ENCODE data around the gene MRM2. TPM values are rescaled to one million over a fixed set of nuclear protein-coding genes. Genes with fewer than 3 reads are reported as not detected.

The MRM2 gene
- polyA plus RNA-seq, 3 donors from 2014 or later = 24.5 to 47.2 (median 33.1) TPM

GRCh38 chr7:2220030-2220429, 22.0 kb downstream of the MRM2 start:
- peaks cover 0 to 5% (median 0%) of the 10 kb centered on the region in 3 donors for H3K27me3 Mint-ChIP-seq (ENCODE audit: low read depth in 3 of 3)
- peaks cover 0 to 1% of the 10 kb centered on the region in 2 donors for H3K4me1 Mint-ChIP-seq
- H3K4me3 Mint-ChIP-seq = no peak overlapping the region
- no peak overlapping the region for H3K27ac Mint-ChIP-seq
- DNase-seq = no peak
- H3K9me3 Mint-ChIP-seq = no peaks in the 10 kb centered on the region
- peaks cover 6 to 30% (median 14%) of the 10 kb centered on the region in 3 donors for H3K36me3 Mint-ChIP-seq

- peaks cover 0 to 1% of the 10 kb centered on the region in 2 donors for H3K4me1 Mint-ChIP-seq
- DNase-seq = no peak
- peaks cover 0 to 5% (median 0%) of the 10 kb centered on the region in 3 donors for H3K27me3 Mint-ChIP-seq (ENCODE audit: low read depth in 3 of 3)
- no peak overlapping the region for H3K27ac Mint-ChIP-seq
- H3K4me3 Mint-ChIP-seq = no peak overlapping the region
- peaks cover 6 to 27% (median 14%) of the 10 kb centered on the region in 3 donors for H3K36me3 Mint-ChIP-seq
- H3K9me3 Mint-ChIP-seq = no peaks in the 10 kb centered on the region
Observed at GRCh38 chr7:2219606-2220005, 22.4 kb downstream of the MRM2 start.

DNA sequence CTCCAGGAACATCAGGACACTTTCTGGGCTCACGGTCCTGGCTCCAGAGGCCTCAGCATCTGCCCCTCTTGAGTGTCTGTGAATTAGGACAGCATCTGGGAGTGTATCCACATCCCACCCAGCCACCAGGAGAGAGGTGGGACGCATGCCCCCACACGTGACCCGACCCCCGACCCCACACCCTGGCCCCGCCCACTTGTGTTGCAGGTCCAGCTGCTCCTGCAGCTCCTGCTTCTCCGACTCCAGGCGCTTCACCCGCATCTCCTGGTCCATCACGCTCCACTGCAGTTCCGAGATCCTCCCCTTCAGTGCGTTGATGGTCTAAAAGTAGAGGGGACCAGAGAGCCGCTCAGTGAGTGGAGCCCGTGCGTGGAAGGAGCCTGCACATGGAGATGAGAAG, 22.9 kb downstream of the MRM2 start:
- no peak overlapping the region for H3K27ac Mint-ChIP-seq
- no peaks in the 10 kb centered on the region for H3K9me3 Mint-ChIP-seq
- peaks cover 0 to 1% of the 10 kb centered on the region in 2 donors for H3K4me1 Mint-ChIP-seq
- DNase-seq = no peak
- no peak overlapping the region for H3K4me3 Mint-ChIP-seq
- peaks cover 0 to 2% (median 0%) of the 10 kb centered on the region in 3 donors for H3K27me3 Mint-ChIP-seq (ENCODE audit: low read depth in 3 of 3)
- peaks cover 6 to 25% (median 12%) of the 10 kb centered on the region in 3 donors for H3K36me3 Mint-ChIP-seq

DNA sequence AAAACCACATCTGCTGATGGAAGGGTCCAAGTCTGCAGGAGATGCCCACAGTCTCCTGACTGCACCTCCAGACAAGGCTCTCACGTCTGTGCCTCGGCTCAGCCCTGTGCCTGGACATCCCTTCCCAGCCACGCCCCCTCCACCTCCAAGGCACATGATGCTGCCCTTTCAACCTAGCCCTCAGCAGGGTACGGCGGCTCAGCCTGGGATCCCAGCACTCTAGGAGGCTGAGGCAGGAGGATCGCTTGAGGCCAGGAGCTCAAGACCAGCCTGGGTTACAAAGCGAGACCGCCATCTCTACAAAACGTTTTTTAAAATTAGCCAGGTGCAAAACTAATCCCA, 23.6 kb downstream of the MRM2 start:
- Mint-ChIP-seq H3K9me3 (no peaks in the 10 kb centered on the region), H3K27ac (no peak overlapping the region), H3K4me1 (peaks cover 0 to 4% of the 10 kb centered on the region in 2 donors), H3K27me3 (ENCODE audit: low read depth in 3 of 3) (peaks cover 0 to 2% (median 0%) of the 10 kb centered on the region in 3 donors), H3K36me3 (peaks cover 6 to 27% (median 10%) of the 10 kb centered on the region in 3 donors), H3K4me3 (no peak overlapping the region)
- DNase-seq = no peak

- Mint-ChIP-seq H3K36me3 (peaks cover 6 to 28% (median 10%) of the 10 kb centered on the region in 3 donors), H3K9me3 (no peaks in the 10 kb centered on the region), H3K4me3 (no peak overlapping the region), H3K27ac (no peak overlapping the region), H3K27me3 (ENCODE audit: low read depth in 3 of 3) (peaks cover 0 to 2% (median 0%) of the 10 kb centered on the region in 3 donors), H3K4me1 (peaks cover 0 to 4% of the 10 kb centered on the region in 2 donors)
- no peak for DNase-seq
Observed at GRCh38 chr7:2217716-2218443, 24.1 kb downstream of the MRM2 start.

DNA sequence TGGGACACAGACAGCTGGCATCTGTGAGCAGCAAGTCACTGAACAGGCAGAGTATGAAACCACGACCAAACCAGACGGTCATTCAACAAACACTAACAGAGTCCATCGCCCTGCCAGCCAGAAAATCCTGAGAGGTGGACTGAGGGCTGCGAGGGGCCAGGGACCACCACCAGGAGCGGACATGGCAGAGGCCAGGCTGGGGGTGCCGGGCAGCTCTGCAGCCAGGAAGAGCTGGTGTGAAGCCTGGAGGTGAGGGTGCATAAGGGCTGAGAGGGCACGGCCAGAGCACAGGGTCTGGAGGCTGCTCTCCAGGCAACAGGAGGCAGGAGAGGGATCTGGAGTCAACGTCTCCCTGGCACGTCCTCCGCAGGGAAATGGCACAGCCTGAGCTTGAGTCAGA, 24.8 kb downstream of the MRM2 start:
- H3K27ac Mint-ChIP-seq = no peak overlapping the region
- H3K4me3 Mint-ChIP-seq = no peak overlapping the region
- peaks cover 0 to 2% (median 0%) of the 10 kb centered on the region in 3 donors for H3K27me3 Mint-ChIP-seq (ENCODE audit: low read depth in 3 of 3)
- no peak for DNase-seq
- H3K4me1 Mint-ChIP-seq = peaks cover 0 to 4% of the 10 kb centered on the region in 2 donors
- no peaks in the 10 kb centered on the region for H3K9me3 Mint-ChIP-seq
- peaks cover 10 to 34% (median 14%) of the 10 kb centered on the region in 3 donors for H3K36me3 Mint-ChIP-seq

- Mint-ChIP-seq H3K36me3 (peaks cover 10 to 40% (median 14%) of the 10 kb centered on the region in 3 donors), H3K27me3 (ENCODE audit: low read depth in 3 of 3) (peaks cover 0 to 2% (median 0%) of the 10 kb centered on the region in 3 donors), H3K9me3 (no peaks in the 10 kb centered on the region), H3K4me3 (no peak overlapping the region), H3K4me1 (peaks cover 0 to 4% of the 10 kb centered on the region in 2 donors), H3K27ac (peak overlapping the region in 2 of 6 donors; percentile 46 to 57)
- DNase-seq = no peak
Observed at GRCh38 chr7:2215851-2216250, 26.2 kb downstream of the MRM2 start.

DNA sequence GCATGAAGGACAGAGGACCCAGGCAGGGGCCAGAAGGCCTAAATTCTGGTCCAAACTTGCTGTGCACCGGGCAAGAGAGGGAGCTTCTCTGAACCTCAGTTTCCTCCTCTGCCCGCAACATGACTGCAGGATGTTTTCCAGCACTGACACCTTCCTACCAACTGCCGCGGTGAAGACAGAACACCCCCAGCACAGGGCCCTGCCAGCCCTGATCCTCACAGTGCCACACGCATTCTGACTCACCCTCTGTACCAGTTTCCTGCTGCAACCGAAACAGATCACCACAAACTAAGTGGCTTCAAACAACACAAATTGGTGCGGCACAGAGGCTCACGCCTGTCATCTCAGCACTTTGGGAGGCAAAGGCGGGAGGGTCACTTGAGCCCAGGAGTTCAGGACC, 27.4 kb downstream of the MRM2 start:
- Mint-ChIP-seq H3K36me3 (peaks cover 10 to 41% (median 14%) of the 10 kb centered on the region in 3 donors), H3K27me3 (ENCODE audit: low read depth in 3 of 3) (peaks cover 0 to 2% (median 0%) of the 10 kb centered on the region in 3 donors), H3K27ac (peak overlapping the region in 1 of 6 donors; percentile 68), H3K4me3 (peak overlapping the region in 1 of 5 donors; percentile 32), H3K4me1 (peaks cover 0 to 4% of the 10 kb centered on the region in 2 donors), H3K9me3 (no peaks in the 10 kb centered on the region)
- DNase-seq = peak in 1 of 3 donors; percentile 16

- Mint-ChIP-seq H3K36me3 (peaks cover 10 to 44% (median 14%) of the 10 kb centered on the region in 3 donors), H3K27me3 (ENCODE audit: low read depth in 3 of 3) (peaks cover 0 to 2% (median 0%) of the 10 kb centered on the region in 3 donors), H3K9me3 (no peaks in the 10 kb centered on the region), H3K27ac (peak overlapping the region in 2 of 6 donors; percentile 16 to 43), H3K4me1 (peaks cover 0 to 4% of the 10 kb centered on the region in 2 donors), H3K4me3 (peak overlapping the region in 1 of 5 donors; percentile 31)
- no peak for DNase-seq
Observed at GRCh38 chr7:2213551-2214215, 28.3 kb downstream of the MRM2 start.

DNA sequence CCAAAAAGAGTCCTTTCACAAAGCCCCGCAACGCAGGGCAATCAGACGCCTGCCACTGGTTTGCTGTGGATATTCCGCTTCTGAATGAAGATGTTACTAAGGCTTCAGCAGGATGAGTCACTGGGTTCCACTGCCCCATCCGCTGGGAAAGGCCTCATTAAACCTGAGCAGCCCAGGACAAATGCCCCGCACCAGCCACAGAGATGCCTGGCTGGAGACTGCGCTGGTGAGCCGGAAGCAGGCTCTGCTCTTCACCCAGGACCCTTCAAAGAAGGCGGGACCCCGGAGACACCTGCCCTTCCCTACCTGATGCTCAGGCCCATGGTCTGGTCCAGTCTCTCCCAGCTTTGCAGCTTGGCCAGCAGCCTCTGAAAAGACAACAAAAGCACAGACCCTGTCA, 29.1 kb downstream of the MRM2 start:
- Mint-ChIP-seq H3K36me3 (peaks cover 14 to 52% (median 16%) of the 10 kb centered on the region in 3 donors), H3K9me3 (no peaks in the 10 kb centered on the region), H3K4me1 (peaks cover 0 to 4% of the 10 kb centered on the region in 2 donors), H3K27me3 (ENCODE audit: low read depth in 3 of 3) (peaks cover 0 to 2% (median 0%) of the 10 kb centered on the region in 3 donors), H3K27ac (no peak overlapping the region), H3K4me3 (no peak overlapping the region)
- no peak for DNase-seq

- Mint-ChIP-seq H3K36me3 (peaks cover 11 to 53% (median 21%) of the 10 kb centered on the region in 3 donors), H3K9me3 (no peaks in the 10 kb centered on the region), H3K27ac (peak overlapping the region in 1 of 6 donors; percentile 22), H3K4me1 (peaks cover 0 to 4% of the 10 kb centered on the region in 2 donors), H3K27me3 (ENCODE audit: low read depth in 3 of 3) (peaks cover 0 to 2% (median 0%) of the 10 kb centered on the region in 3 donors), H3K4me3 (no peak overlapping the region)
- no peak for DNase-seq
Observed at GRCh38 chr7:2211926-2212325, 30.1 kb downstream of the MRM2 start.

- DNase-seq = no peak
- peaks cover 0 to 2% (median 0%) of the 10 kb centered on the region in 3 donors for H3K27me3 Mint-ChIP-seq (ENCODE audit: low read depth in 3 of 3)
- H3K27ac Mint-ChIP-seq = no peak overlapping the region
- peaks cover 11 to 50% (median 22%) of the 10 kb centered on the region in 3 donors for H3K36me3 Mint-ChIP-seq
- H3K9me3 Mint-ChIP-seq = no peaks in the 10 kb centered on the region
- H3K4me3 Mint-ChIP-seq = no peak overlapping the region
- H3K4me1 Mint-ChIP-seq = peaks cover 0 to 4% of the 10 kb centered on the region in 2 donors
Observed at GRCh38 chr7:2211259-2211880, 30.6 kb downstream of the MRM2 start.

- H3K36me3 Mint-ChIP-seq = peaks cover 5 to 47% (median 25%) of the 10 kb centered on the region in 3 donors
Observed at GRCh38 chr7:2210551-2211258, 31.3 kb downstream of the MRM2 start.

More at GRCh38 chr7:2210551-2211258, 31.3 kb downstream of the MRM2 start:
- H3K4me3 Mint-ChIP-seq = no peak overlapping the region
- no peaks in the 10 kb centered on the region for H3K9me3 Mint-ChIP-seq
- H3K27me3 Mint-ChIP-seq (ENCODE audit: low read depth in 3 of 3) = peaks cover 0 to under 1% (median 0%) of the 10 kb centered on the region in 3 donors
- no peak overlapping the region for H3K27ac Mint-ChIP-seq
- DNase-seq = no peak
- peaks cover 0 to 2% of the 10 kb centered on the region in 2 donors for H3K4me1 Mint-ChIP-seq

Measured in immature natural killer cell (primary cell).